GM10266 (cell line): ENCODE data around the gene EIF3CL.
"Not testable (repeated sequence)": the region's sequence is repeated elsewhere in the genome, so short reads cannot be mapped to it uniquely, and the experiment has no call there.

Experiments
- DNase-seq: peaks from one replicate; pipeline ENCODE4 v3.0.0; 2012; ENCODE audit errors: extremely low spot score

Gene EIF3CL

DNA sequence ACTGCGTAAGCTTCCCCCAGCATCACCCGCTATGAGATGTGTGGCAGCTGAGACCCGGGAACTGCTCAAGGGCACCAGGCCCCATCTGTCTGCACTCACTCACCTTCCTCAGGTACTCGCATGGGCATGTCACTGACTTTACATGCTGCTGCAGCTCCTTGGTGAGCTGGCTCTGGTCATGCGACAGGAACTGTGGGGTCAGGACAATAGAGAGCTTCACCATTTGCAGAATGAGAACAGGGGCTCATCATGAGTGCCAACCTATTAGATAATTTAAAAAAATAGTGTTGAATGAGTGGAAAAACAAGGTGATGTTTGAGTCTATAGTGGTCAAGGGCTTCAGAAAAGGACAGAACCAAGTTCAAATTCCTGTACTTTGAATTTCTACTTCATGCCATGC, 41.0 kb downstream of the EIF3CL start:
- not testable (repeated sequence) for DNase-seq

- DNase-seq, result not testable (repeated sequence)
These were observed 65.4 kb downstream of the EIF3CL start for GRCh38 chr16:28338230-28338629.

DNA sequence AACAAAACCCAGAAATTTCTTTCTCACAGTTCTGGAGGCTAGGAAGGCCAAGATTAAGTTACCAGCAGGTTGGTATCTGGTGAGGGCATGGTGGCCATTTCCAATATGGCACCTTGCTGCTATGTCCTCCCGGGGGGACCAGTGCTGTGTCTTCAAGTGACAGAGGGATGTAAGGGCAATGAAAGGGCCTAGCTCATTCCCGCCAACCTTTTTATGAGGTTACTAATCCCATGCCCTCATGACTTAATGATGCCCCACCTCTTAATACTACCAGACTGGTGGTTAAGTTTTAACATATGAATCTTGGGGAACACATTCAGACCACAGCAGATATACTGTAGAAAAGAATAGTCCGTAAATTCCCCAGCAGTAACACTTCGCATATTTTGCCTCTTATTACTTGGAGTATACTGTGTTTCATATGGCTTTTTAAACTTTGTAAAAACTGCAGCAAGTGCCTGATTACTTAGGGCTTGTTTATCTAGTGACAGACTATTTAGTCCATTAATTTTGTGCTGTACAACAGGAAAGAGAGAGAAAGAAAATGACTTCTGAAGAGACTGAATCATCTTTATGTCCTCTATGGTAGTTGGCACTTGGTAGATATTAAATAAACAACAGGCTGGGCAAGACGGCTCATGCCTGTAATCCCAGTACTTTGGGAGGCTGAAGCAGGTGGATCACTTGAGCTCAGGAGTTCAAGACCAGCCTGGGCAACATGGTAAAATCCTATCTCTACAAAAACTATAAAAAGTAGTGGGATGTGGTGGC, 66.5 kb downstream of the EIF3CL start:
- DNase-seq, result not testable (repeated sequence)

GRCh38 chr16:28335678-28336077, 68.0 kb downstream of the EIF3CL start:
- not testable (repeated sequence) for DNase-seq

GRCh38 chr16:28332632-28333031, 71.0 kb downstream of the EIF3CL start:
- not testable (repeated sequence) for DNase-seq

- not testable (repeated sequence) for DNase-seq
These were observed 72.7 kb downstream of the EIF3CL start for GRCh38 chr16:28330981-28331380.

GRCh38 chr16:28330232-28330631, 73.4 kb downstream of the EIF3CL start:
- not testable (repeated sequence) for DNase-seq
